NB4 (cell line): ENCODE measurements around the gene AMN1.

Experiments used
- POLR2A ChIP-seq: IDR thresholded peaks from 2 replicates; pipeline ENCODE4 v1.6.1; 2011; ENCODE audit warnings: mild to moderate bottlenecking; ENCODE audit not compliant: insufficient read length; ENCODE audit errors: extremely low read depth
- TF ChIP-seq, protein P1 (sequence below): IDR thresholded peaks from 2 replicates; pipeline ENCODE4 v1.6.1; 2011; ENCODE audit warnings: low read depth, low read length
- TF ChIP-seq, protein P2 (sequence below): IDR thresholded peaks from one replicate; pipeline ENCODE4 v1.5.1; 2012; ENCODE audit warnings: low read depth, low read length

GRCh38 chr12:31626270-31626995 lies 102.4 kb downstream of the AMN1 start:
- TF ChIP-seq, protein P1, sequence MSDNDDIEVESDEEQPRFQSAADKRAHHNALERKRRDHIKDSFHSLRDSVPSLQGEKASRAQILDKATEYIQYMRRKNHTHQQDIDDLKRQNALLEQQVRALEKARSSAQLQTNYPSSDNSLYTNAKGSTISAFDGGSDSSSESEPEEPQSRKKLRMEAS = no peak
- TF ChIP-seq, protein P2, sequence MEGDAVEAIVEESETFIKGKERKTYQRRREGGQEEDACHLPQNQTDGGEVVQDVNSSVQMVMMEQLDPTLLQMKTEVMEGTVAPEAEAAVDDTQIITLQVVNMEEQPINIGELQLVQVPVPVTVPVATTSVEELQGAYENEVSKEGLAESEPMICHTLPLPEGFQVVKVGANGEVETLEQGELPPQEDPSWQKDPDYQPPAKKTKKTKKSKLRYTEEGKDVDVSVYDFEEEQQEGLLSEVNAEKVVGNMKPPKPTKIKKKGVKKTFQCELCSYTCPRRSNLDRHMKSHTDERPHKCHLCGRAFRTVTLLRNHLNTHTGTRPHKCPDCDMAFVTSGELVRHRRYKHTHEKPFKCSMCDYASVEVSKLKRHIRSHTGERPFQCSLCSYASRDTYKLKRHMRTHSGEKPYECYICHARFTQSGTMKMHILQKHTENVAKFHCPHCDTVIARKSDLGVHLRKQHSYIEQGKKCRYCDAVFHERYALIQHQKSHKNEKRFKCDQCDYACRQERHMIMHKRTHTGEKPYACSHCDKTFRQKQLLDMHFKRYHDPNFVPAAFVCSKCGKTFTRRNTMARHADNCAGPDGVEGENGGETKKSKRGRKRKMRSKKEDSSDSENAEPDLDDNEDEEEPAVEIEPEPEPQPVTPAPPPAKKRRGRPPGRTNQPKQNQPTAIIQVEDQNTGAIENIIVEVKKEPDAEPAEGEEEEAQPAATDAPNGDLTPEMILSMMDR = no peak
- no peak for TF ChIP-seq POLR2A
